C4-2B (cell line): ENCODE data around the gene POLR1H.

Source experiments
- H3K27ac ChIP-seq: fragments of 450-650 bp; 2 replicates; pipeline ENCODE4 v1.5.1; 2017
- ZFX ChIP-seq: fragments of 450-650 bp; IDR thresholded peaks from 2 replicates; pipeline ENCODE4 v1.6.1; 2017
- TF ChIP-seq, protein P1 (sequence below): fragments of 450-650 bp; conservative IDR thresholded peaks from 2 replicates; pipeline ENCODE4 v1.5.1; 2017; ENCODE audit warnings: mild to moderate bottlenecking

The POLR1H gene

DNA sequence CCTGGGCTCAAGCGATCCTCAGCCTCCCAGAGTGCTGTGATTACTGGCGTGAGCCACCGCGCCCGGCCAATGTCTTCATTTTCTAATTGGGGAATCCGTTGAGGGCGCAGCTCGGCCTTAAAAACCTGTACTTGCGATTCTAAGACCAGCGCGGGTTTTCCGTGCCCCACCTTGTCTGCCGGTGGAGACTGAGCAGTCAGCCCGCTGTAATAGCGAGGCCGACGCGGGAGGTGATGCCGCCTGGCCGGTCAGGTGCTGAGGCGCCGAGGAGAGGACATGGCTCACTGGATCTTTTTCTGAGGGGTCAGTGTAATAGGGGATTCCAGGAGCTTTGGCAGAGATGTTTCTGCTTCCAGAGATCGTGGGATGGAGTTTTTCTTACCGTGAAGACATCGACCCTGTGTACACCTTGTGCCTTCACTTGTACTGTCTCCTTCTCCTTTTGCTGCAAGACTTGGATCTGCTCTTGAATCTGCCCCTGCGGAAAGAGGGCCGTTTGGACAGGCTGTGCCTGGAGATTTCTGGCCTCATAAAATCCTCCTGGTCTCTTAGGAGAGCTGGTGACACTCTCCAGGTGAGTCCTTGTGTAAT lies 50.3 kb downstream of the POLR1H start:
- H3K27ac ChIP-seq, result no peak overlapping the region
- TF ChIP-seq, protein P1, sequence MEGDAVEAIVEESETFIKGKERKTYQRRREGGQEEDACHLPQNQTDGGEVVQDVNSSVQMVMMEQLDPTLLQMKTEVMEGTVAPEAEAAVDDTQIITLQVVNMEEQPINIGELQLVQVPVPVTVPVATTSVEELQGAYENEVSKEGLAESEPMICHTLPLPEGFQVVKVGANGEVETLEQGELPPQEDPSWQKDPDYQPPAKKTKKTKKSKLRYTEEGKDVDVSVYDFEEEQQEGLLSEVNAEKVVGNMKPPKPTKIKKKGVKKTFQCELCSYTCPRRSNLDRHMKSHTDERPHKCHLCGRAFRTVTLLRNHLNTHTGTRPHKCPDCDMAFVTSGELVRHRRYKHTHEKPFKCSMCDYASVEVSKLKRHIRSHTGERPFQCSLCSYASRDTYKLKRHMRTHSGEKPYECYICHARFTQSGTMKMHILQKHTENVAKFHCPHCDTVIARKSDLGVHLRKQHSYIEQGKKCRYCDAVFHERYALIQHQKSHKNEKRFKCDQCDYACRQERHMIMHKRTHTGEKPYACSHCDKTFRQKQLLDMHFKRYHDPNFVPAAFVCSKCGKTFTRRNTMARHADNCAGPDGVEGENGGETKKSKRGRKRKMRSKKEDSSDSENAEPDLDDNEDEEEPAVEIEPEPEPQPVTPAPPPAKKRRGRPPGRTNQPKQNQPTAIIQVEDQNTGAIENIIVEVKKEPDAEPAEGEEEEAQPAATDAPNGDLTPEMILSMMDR, result no peak
- no peak for TF ChIP-seq ZFX

DNA sequence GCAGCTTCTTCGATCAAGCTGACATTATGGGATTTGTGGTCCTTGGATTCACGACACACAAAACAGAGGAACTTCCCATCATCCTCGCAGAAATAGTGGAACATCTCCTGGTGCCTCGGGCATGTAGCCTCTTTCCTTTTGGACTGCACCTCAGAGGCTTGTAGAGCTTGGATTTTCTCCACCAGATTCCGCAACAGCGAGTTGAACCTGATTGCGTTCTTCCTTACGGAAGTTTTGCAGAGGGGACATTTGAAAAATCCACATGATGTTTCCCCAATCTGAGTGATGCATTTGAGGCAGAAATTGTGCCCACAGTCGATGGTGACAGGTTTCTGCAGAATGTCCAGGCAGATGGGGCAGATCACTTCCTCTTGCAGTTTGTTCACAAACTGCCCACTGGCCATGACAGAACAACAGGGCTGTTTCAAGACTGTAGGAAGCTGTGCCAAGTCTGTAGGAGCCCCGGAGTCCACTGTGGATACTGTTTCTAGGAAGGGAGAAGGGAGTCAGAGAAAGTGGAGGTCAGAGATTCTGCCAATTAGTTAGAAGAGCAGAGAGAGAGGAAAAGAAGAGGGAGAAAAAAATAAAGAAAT lies 51.4 kb downstream of the POLR1H start:
- TF ChIP-seq, protein P1, result no peak
- TF ChIP-seq ZFX, result no peak
- no peak overlapping the region for H3K27ac ChIP-seq

DNA sequence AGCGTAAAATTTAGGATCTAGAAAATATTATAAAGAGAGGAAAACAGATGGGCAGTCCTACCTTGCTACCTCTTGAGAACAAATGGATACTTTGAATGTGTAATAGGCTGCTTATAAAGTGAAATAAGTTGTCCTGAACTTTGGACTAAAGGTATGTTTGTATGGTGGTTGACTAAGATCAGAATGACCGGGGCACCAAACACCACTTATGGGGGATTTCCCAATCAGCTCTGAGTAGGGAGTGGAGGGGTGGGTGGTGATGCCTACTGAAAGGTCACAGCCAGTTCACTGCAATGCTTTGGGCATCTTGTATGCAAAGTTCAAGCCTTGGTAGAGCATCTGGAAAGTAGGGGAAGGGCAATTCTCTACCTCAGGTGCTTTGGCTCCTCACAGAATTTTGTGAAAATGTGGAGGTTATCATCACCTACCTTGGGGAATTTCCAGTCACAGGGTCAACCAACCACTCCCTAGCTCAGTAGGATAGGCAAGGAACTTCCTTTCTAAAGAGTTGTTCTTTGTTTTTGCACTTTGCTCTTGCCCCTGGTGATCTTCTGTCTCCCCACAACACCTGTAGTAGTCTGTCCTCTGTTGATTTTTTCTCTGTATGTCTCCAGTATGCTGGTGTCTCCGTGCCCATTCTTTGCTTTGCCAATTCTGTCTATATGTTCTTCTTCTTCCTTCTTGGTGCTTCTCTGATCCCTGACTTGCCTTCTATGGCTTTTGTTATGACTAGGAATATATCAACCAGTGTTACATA lies 52.1 kb downstream of the POLR1H start, which contains the start of gene TRIM31:
Gene TRIM31, minus strand, starts transcription at position 88 of the 757 bp plus-strand sequence. CDS start 285 bp downstream, outside the sequence.
- TF ChIP-seq, protein P1, result no peak
- TF ChIP-seq ZFX, result no peak
- H3K27ac ChIP-seq, result no peak within 1 kb of the TSS

DNA sequence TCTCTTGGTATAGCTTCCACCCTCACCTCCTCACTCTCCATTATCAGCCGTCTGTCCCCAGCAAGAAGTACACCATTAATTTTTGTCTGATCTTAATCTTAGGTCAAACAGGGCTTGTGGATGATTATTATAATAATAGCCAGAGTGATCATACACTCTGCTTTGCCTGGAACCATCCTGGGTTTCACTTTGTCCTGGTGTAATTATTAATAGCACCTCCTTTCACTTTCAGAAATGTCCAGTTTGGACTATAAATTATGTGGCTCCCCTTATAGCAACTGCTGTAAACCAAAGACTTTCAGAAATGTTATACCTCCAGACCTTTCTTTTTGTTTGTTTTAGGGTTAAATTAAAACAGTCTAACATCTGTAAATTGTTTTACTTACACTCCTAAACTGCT lies 52.8 kb downstream of the POLR1H start:
- no peak for TF ChIP-seq ZFX
- TF ChIP-seq, protein P1, result no peak

More for the DNA sequence above, 52.8 kb downstream of the POLR1H start:
- no peak overlapping the region for H3K27ac ChIP-seq
